ENCODE results near the gene EPDR1.

The EPDR1 gene

DNA sequence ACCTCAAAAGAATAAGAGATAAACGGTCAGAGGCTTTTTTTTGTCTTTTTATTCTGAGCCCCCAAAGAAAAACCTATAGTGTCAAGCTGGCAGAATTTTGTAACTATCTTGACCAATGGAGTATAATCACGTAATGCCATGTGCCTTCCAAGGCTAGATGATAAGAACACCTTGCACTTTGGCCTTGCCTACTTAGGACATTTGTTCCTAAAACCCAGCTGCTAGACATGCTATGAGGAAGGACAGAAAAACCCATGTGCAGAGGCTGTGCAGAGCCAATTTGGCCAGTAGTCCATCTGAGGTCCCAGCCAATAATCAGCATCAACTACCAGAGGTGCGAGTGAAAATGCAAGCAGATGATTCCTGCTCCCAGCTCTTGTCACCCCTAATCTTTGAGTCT, 69.9 kb downstream of the EPDR1 start:
- no peak for DNase-seq (ENCODE audit: extremely low read depth, low read depth)
- TF ChIP-seq, protein P1, sequence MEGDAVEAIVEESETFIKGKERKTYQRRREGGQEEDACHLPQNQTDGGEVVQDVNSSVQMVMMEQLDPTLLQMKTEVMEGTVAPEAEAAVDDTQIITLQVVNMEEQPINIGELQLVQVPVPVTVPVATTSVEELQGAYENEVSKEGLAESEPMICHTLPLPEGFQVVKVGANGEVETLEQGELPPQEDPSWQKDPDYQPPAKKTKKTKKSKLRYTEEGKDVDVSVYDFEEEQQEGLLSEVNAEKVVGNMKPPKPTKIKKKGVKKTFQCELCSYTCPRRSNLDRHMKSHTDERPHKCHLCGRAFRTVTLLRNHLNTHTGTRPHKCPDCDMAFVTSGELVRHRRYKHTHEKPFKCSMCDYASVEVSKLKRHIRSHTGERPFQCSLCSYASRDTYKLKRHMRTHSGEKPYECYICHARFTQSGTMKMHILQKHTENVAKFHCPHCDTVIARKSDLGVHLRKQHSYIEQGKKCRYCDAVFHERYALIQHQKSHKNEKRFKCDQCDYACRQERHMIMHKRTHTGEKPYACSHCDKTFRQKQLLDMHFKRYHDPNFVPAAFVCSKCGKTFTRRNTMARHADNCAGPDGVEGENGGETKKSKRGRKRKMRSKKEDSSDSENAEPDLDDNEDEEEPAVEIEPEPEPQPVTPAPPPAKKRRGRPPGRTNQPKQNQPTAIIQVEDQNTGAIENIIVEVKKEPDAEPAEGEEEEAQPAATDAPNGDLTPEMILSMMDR (IDR thresholded peaks at IDR 0.05; ENCODE audit: low read depth, low read length): no peak

DNA sequence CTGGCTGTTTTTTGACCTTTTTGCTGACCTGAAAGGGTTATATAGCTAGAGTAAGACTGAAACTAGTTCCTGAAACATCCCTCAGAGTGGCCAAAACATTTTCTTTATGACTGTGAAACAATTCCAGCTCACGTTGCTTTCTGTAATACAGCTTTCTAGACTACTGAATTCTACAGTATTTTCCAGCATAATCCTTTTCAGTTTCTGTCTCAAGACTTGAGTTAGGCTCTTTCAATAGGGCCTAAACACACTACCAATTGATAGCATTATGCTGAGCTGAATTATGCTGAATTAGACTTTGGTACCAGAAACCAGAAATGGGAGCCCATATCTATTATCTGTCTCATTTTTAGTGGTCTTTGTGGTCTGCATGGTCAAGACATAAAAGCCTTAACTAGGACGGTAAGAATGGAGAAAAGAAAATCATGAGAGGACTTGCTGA, 72.6 kb downstream of the EPDR1 start:
- no peak for DNase-seq (ENCODE audit: extremely low read depth, low read depth)
- TF ChIP-seq, protein P1 (IDR thresholded peaks at IDR 0.05; ENCODE audit: low read depth, low read length): no peak

DNA sequence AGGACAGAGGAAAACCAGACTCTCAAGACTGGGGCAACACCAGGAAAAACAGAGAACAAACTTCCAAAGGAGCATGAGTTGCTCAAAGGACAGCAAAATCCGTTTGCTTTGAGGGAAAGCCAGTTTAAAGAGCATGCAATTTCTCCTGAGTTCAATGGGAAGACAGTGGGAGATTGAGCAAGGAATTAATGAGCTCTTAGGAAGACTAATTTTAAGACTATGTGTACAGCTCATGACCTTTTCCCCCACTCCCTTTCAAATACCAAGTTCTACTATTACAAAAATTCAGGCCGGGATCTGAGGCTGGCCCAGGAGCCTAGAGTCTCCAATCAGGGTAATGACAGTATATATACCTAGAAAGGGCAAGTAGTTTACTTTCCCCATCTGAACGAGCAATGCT, 79.2 kb downstream of the EPDR1 start:
- DNase-seq (ENCODE audit: extremely low read depth, low read depth): no peak
- TF ChIP-seq, protein P1 (IDR thresholded peaks at IDR 0.05; ENCODE audit: low read depth, low read length): no peak

DNA sequence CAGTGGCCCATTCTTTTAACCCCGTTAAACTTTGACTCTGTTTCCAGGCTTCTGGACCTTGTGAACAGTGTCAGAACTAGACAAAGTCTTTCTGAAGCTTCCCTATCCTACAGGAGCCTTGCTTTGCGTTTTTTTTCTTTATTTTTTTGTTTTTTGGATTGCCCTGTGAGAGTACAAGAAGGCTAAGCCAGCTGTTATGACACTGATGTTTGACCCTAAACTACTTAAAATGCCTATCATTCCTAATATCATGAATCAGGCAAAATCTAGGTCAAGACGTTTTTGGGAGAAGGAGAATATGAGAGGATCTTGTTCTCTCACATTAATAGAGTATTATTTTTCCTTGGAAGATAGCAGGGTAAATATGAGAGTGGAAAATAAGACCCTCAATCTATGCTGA, 79.8 kb downstream of the EPDR1 start:
- no peak for DNase-seq (ENCODE audit: extremely low read depth, low read depth)
- TF ChIP-seq, protein P1 (IDR thresholded peaks at IDR 0.05; ENCODE audit: low read depth, low read length): no peak

All from AG09319 (cell line).